PC-9 (cell line): ENCODE results near the gene EPB41L2. TPM values are rescaled to one million over a fixed set of nuclear protein-coding genes. Genes with fewer than 3 reads are reported as not detected.

Experiments used
- BruUV-seq: library from RNA; stranded (reverse); fragments of 400-500 nt; replicated peaks from 2 replicates; lab custom pipeline; 2021; lab: Mats Ljungman, UMichigan
- CTCF ChIA-PET: fragments of 300-600 bp; sonication (Branson Sonifier 250); formaldehyde crosslinking; loops from one replicate; lab custom pipeline; 2022; ENCODE audit warnings: antibody characterized with exemption; lab: Charles Lee
- POLR2A ChIA-PET: fragments of 300-600 bp; sonication (Branson Sonifier 250); formaldehyde crosslinking; loops from one replicate; lab custom pipeline; 2022; ENCODE audit warnings: antibody characterized with exemption; ENCODE audit not compliant: unreplicated experiment; lab: Charles Lee
- DNase-seq, 2 experiments: peaks; one replicate each; pipeline versions ENCODE4 v3.0.0 to v3.0.0-alpha.2; 2015 to 2022; ENCODE audit warnings: mixed read lengths in 1 of 2
- H2AFZ ChIP-seq: fragments of 200-600 bp; sonication (generic); 2 replicates; pipeline ENCODE4 v1.8.1; 2017; ENCODE audit warnings: antibody characterized with exemption
- H3F3A ChIP-seq: fragments of 200-600 bp; sonication (generic); 2 replicates; pipeline ENCODE4 v1.8.1; 2017; ENCODE audit warnings: antibody characterized with exemption, mild to moderate bottlenecking, low read depth; ENCODE audit not compliant: insufficient read depth
- H3K27ac ChIP-seq: fragments of 200-600 bp; sonication (generic); 2 replicates; pipeline ENCODE4 v1.6.1; 2016; ENCODE audit warnings: mixed run types
- H3K27me3 ChIP-seq: fragments of 200-600 bp; sonication (generic); 2 replicates; pipeline ENCODE4 v1.6.1; 2016; ENCODE audit warnings: low read depth, mixed run types; ENCODE audit not compliant: insufficient read depth
- H3K36me3 ChIP-seq: fragments of 200-600 bp; sonication (generic); 2 replicates; pipeline ENCODE4 v1.6.1; 2016; ENCODE audit warnings: low read depth, mixed run types
- H3K4me1 ChIP-seq: fragments of 200-600 bp; sonication (generic); replicated peaks from 2 replicates; pipeline ENCODE4 v1.6.1; 2016; ENCODE audit warnings: mixed run types; ENCODE audit not compliant: insufficient read depth
- H3K4me2 ChIP-seq: fragments of 200-600 bp; sonication (generic); 2 replicates; pipeline ENCODE4 v1.6.1; 2017; ENCODE audit warnings: mixed run types
- H3K4me3 ChIP-seq: fragments of 200-600 bp; sonication (generic); 2 replicates; pipeline ENCODE4 v1.6.1; 2016; ENCODE audit warnings: mixed run types
- H3K79me2 ChIP-seq: fragments of 200-600 bp; sonication (generic); 2 replicates; pipeline ENCODE4 v1.6.1; 2017; ENCODE audit warnings: low read depth, mixed run types
- H3K9me2 ChIP-seq: fragments of 200-600 bp; sonication (generic); 2 replicates; pipeline ENCODE4 v1.8.1; 2017; ENCODE audit warnings: mild to moderate bottlenecking; ENCODE audit not compliant: insufficient read depth
- H3K9me3 ChIP-seq: fragments of 200-600 bp; sonication (generic); 2 replicates; pipeline ENCODE4 v1.8.1; 2016; ENCODE audit warnings: low read depth; ENCODE audit not compliant: insufficient read depth
- H4K20me1 ChIP-seq: fragments of 200-600 bp; sonication (generic); 2 replicates; pipeline ENCODE4 v1.8.1; 2017; ENCODE audit not compliant: insufficient read depth
- CTCF ChIP-seq: fragments of 200-600 bp; sonication (generic); conservative IDR thresholded peaks from 2 replicates; pipeline ENCODE4 v1.6.1; 2017; ENCODE audit warnings: mixed run types, antibody characterized with exemption, mild to moderate bottlenecking, moderate library complexity
- EZH2 ChIP-seq: fragments of 200-600 bp; sonication (generic); IDR thresholded peaks from 2 replicates; pipeline ENCODE4 v1.8.0; 2017; ENCODE audit warnings: antibody characterized with exemption, low read depth
- intact Hi-C: fragments of 100-400 bp; cut with micrococcal nuclease; formaldehyde crosslinking; loops from one replicate; pipeline ENCODE4 v1.10.0; 2022; ENCODE audit not compliant: unreplicated experiment
- total RNA-seq: library from RNA; stranded (reverse); gene quantifications from 2 replicates; pipeline ENCODE4 v1.2.3, GENCODE V29; 2021

The EPB41L2 gene
- total RNA-seq, 1 experiment from 2014 or later = 67.4 TPM

GRCh38 chr6:130864344-130864743 is 198.7 kb downstream of the EPB41L2 start:
- H3K27me3 ChIP-seq = no peaks in the 10 kb centered on the region
- H3K9me2 ChIP-seq = no peaks in the 10 kb centered on the region
- no peaks in the 10 kb centered on the region for H3K4me1 ChIP-seq
- no peak overlapping the region for H3K4me2 ChIP-seq
- H3K79me2 ChIP-seq = no peaks in the 10 kb centered on the region
- no peaks in the 10 kb centered on the region for H4K20me1 ChIP-seq
- H3F3A ChIP-seq = no peaks in the 10 kb centered on the region
- CTCF ChIA-PET = no interaction called here
- no peaks in the 10 kb centered on the region for H3K36me3 ChIP-seq
- BruUV-seq = no TSS peak
- POLR2A ChIA-PET = no interaction called here
- H3K27ac ChIP-seq = no peak overlapping the region
- H3K4me3 ChIP-seq = no peak overlapping the region
- H3K9me3 ChIP-seq = no peaks in the 10 kb centered on the region
- TF ChIP-seq EZH2 (no peak), CTCF (no peak)
- no peak overlapping the region for H2AFZ ChIP-seq
- intact Hi-C loops = no loop called here
- DNase-seq = no peak

GRCh38 chr6:130863415-130864230 is 199.4 kb downstream of the EPB41L2 start:
- Histone ChIP-seq H3K4me3 (no peak overlapping the region), H2AFZ (no peak overlapping the region), H3K4me1 (no peaks in the 10 kb centered on the region), H3K27ac (no peak overlapping the region), H3K79me2 (no peaks in the 10 kb centered on the region), H4K20me1 (no peaks in the 10 kb centered on the region), H3K36me3 (no peaks in the 10 kb centered on the region), H3F3A (no peaks in the 10 kb centered on the region), H3K9me2 (no peaks in the 10 kb centered on the region), H3K27me3 (no peaks in the 10 kb centered on the region), H3K4me2 (no peak overlapping the region), H3K9me3 (no peaks in the 10 kb centered on the region)
- ChIA-PET POLR2A (no interaction called here), CTCF (no interaction called here)
- intact Hi-C loops = no loop called here
- no peak for DNase-seq
- BruUV-seq = no TSS peak
- TF ChIP-seq EZH2 = no peak
- TF ChIP-seq CTCF = no peak

GRCh38 chr6:130862370-130862769 is 200.7 kb downstream of the EPB41L2 start:
- no peak overlapping the region for H3K4me3 ChIP-seq
- DNase-seq = no peak
- no peak overlapping the region for H2AFZ ChIP-seq
- H3K79me2 ChIP-seq = no peaks in the 10 kb centered on the region
- H3K36me3 ChIP-seq = no peaks in the 10 kb centered on the region
- POLR2A ChIA-PET = no interaction called here
- no peaks in the 10 kb centered on the region for H3K4me1 ChIP-seq
- TF ChIP-seq EZH2 (no peak), CTCF (no peak)
- H3K27me3 ChIP-seq = no peaks in the 10 kb centered on the region
- H3F3A ChIP-seq = no peaks in the 10 kb centered on the region
- H3K27ac ChIP-seq = no peak overlapping the region
- intact Hi-C loops = no loop called here
- H3K4me2 ChIP-seq = no peak overlapping the region
- no peaks in the 10 kb centered on the region for H3K9me3 ChIP-seq
- CTCF ChIA-PET = no interaction called here
- no peaks in the 10 kb centered on the region for H4K20me1 ChIP-seq
- no TSS peak for BruUV-seq
- no peaks in the 10 kb centered on the region for H3K9me2 ChIP-seq
